DND-41 (cell line): ENCODE measurements around the gene VN1R5.

Source experiments
- ATAC-seq: fragments of 200-7000 bp; cut with Tn5 transposase; 3 replicates; pipeline ENCODE4 v1.9.1; 2021; ENCODE audit warnings: low read depth; ENCODE audit not compliant: insufficient read depth
- DNase-seq: peaks from one replicate; pipeline ENCODE4 v3.0.0-alpha.2; 2020
- H2AFZ ChIP-seq: 2 replicates; pipeline ENCODE4 v1.6.0; 2012; ENCODE audit warnings: low read depth, low read length
- H3K27ac ChIP-seq: 2 replicates; pipeline ENCODE4 v1.5.1; 2012; ENCODE audit warnings: low read length, inconsistent platforms
- H3K27me3 ChIP-seq: fragments of 200-600 bp; sonication (generic); 2 replicates; pipeline ENCODE4 v1.6.0; 2012; ENCODE audit warnings: low read length, mild to moderate bottlenecking, inconsistent platforms; ENCODE audit not compliant: insufficient read depth, poor library complexity
- H3K36me3 ChIP-seq: 2 replicates; pipeline ENCODE4 v1.5.1; 2012; ENCODE audit warnings: low read length, inconsistent platforms; ENCODE audit not compliant: insufficient read depth
- H3K4me1 ChIP-seq: 2 replicates; pipeline ENCODE4 v1.5.1; 2012; ENCODE audit warnings: mild to moderate bottlenecking, low read length; ENCODE audit not compliant: insufficient read depth
- H3K4me2 ChIP-seq: 2 replicates; pipeline ENCODE4 v1.6.0; 2012; ENCODE audit warnings: mild to moderate bottlenecking, moderate library complexity, low read length, inconsistent platforms; ENCODE audit not compliant: insufficient read depth
- H3K4me3 ChIP-seq, 2 experiments: fragments of 200-600 bp in 1 of 2; shearing (Covaris generic) in 1 of 2; 2 replicates each; pipeline ENCODE4 v1.5.1; 2012 to 2016; ENCODE audit warnings: inconsistent platforms in 2 of 2, low read length in 2 of 2, mild to moderate bottlenecking in 2 of 2, low read depth in 1 of 2, moderate library complexity in 1 of 2
- H3K79me2 ChIP-seq: 2 replicates; pipeline ENCODE4 v1.6.0; 2012; ENCODE audit warnings: low read length, inconsistent platforms; ENCODE audit not compliant: insufficient read depth
- H3K9ac ChIP-seq: 2 replicates; pipeline ENCODE4 v1.6.0; 2012; ENCODE audit warnings: low read depth, mild to moderate bottlenecking, inconsistent platforms, low read length, moderate library complexity
- H3K9me3 ChIP-seq: 2 replicates; pipeline ENCODE4 v1.5.1; 2012; ENCODE audit warnings: low read length, moderate library complexity, mild to moderate bottlenecking, inconsistent platforms; ENCODE audit not compliant: insufficient read depth, severe bottlenecking
- H4K20me1 ChIP-seq: 2 replicates; pipeline ENCODE4 v1.6.0; 2012; ENCODE audit warnings: low read length; ENCODE audit not compliant: insufficient read depth
- CTCF ChIP-seq: IDR thresholded peaks from 2 replicates; pipeline ENCODE4 v1.5.1; 2012; ENCODE audit warnings: borderline replicate concordance, low read length, moderate library complexity, mild to moderate bottlenecking; ENCODE audit not compliant: poor library complexity, severe bottlenecking; ENCODE audit errors: extremely low read depth
- EZH2 ChIP-seq: IDR thresholded peaks from 3 replicates; pipeline ENCODE4 v1.6.1; 2012; ENCODE audit warnings: borderline replicate concordance, low read depth, mild to moderate bottlenecking, moderate library complexity, low read length, inconsistent platforms; ENCODE audit not compliant: severe bottlenecking

The VN1R5 gene

GRCh38 chr1:247243524-247244137 is 12.2 kb upstream of the VN1R5 start:
- no peak for TF ChIP-seq CTCF
- TF ChIP-seq EZH2 = no peak
- DNase-seq (no peak), ATAC-seq (no peak)
- no peaks in the 10 kb centered on the region for H3K9me3 ChIP-seq
- H3K79me2 ChIP-seq = no peaks in the 10 kb centered on the region
- H3K36me3 ChIP-seq = no peaks in the 10 kb centered on the region
- H3K27ac ChIP-seq = no peak overlapping the region
- H3K4me3 ChIP-seq = no peak overlapping the region
- no peak overlapping the region for H3K9ac ChIP-seq
- no peaks in the 10 kb centered on the region for H4K20me1 ChIP-seq
- no peak overlapping the region for H3K4me2 ChIP-seq
- H3K27me3 ChIP-seq = no peaks in the 10 kb centered on the region
- H2AFZ ChIP-seq = no peak overlapping the region
- H3K4me1 ChIP-seq = no peaks in the 10 kb centered on the region

- TF ChIP-seq EZH2 = no peak
- TF ChIP-seq CTCF = no peak
- no peaks in the 10 kb centered on the region for H3K79me2 ChIP-seq
- H3K9me3 ChIP-seq = no peaks in the 10 kb centered on the region
- no peak overlapping the region for H2AFZ ChIP-seq
- H3K4me1 ChIP-seq = no peaks in the 10 kb centered on the region
- no peak overlapping the region for H3K27ac ChIP-seq
- no peaks in the 10 kb centered on the region for H3K27me3 ChIP-seq
- ATAC-seq = no peak
- no peaks in the 10 kb centered on the region for H3K36me3 ChIP-seq
- no peak overlapping the region for H3K4me2 ChIP-seq
- DNase-seq = no peak
- no peak overlapping the region for H3K9ac ChIP-seq
- H3K4me3 ChIP-seq = no peak overlapping the region
- H4K20me1 ChIP-seq = no peaks in the 10 kb centered on the region
Measured at GRCh38 chr1:247246325-247247115, 9.4 kb upstream of the VN1R5 start.

- H3K4me3 ChIP-seq = no peak overlapping the region
- no peaks in the 10 kb centered on the region for H3K4me1 ChIP-seq
- H3K27me3 ChIP-seq = no peaks in the 10 kb centered on the region
- H4K20me1 ChIP-seq = no peaks in the 10 kb centered on the region
- H3K9me3 ChIP-seq = no peaks in the 10 kb centered on the region
- H2AFZ ChIP-seq = no peak overlapping the region
- H3K4me2 ChIP-seq = no peak overlapping the region
- DNase-seq = no peak
- ATAC-seq = no peak
- H3K79me2 ChIP-seq = no peaks in the 10 kb centered on the region
- TF ChIP-seq CTCF = no peak
- no peaks in the 10 kb centered on the region for H3K36me3 ChIP-seq
- H3K9ac ChIP-seq = no peak overlapping the region
- H3K27ac ChIP-seq = no peak overlapping the region
Measured at GRCh38 chr1:247247568-247247967, 8.3 kb upstream of the VN1R5 start.
